ENCODE measurements around the gene TMEM269.

Gene TMEM269, protein sequence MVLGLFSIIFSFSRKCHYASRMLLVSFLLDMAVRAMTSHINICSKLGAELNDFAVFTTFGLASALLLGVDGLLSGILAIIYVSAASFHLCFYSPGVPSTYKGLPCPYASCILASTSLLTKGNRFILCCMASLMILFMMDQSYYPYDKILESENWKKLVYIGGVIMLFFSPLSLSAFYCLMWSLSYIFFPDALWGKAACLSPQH

DNA sequence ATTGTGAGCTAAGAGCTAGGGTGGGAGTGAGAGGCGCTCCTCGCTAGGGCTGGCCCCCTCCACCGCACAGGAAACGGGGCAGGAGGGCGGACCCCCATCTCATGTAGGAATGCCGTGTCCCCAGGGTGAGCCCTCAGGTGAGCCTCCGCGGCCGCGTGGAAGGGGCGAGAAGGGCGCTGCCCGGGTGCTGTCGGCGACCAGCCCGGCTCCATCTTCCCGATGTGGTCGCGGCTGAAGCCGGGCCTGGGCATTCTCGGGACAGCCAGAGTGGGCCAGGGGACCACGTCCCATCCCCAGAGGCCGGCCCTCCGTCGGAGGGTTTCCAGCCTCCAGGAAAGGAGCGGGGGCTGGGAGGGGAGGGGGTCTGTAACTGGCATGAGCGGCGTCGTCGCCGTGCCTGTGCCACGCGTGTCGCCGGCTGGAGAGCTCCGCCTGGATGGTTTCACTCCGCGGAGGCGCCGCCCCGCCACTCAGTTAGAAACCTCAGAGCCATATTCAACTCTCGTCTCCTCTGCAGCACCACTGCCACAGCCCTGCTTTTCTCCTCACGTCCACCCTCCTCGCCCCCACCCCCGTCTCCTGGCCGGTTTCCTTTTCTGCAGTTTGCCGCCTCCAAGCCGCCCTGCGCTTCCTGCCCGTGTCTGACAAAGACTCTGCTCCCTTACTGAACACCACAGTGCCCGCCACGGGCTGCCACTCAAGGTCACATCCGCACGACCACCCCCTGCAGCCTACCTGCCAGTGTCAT lies at the start of gene TMEM269:
TSS of gene TMEM269 (plus strand) at position 46 of the 748 bp plus-strand sequence. CDS start 4,903 bp downstream, outside the sequence.
- DNase-seq (ENCODE audit: low spot score) (no peak), FAIRE-seq (no peak)

DNA sequence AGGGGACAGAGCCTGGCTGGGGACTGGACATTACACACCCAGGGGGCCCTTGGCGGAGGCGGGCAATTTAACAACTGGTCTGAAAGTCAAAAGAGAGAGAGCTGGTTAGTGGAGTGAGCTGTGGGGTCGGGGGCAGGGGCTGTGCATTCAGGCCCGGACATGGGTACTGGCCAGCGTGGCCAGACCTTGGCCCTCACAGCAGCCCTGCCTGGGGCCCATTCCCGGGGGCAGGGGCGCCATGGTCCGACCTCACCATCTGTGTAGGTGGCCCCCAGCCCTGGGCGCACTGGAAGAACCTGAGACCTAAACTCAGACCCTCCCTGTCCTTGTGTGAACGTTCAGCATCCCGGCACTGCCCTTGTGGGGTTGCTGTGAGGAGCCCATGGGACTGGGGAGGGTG lies 49.7 kb upstream of the TMEM269 start:
- FAIRE-seq (no peak), DNase-seq (ENCODE audit: low spot score) (no peak)

DNA sequence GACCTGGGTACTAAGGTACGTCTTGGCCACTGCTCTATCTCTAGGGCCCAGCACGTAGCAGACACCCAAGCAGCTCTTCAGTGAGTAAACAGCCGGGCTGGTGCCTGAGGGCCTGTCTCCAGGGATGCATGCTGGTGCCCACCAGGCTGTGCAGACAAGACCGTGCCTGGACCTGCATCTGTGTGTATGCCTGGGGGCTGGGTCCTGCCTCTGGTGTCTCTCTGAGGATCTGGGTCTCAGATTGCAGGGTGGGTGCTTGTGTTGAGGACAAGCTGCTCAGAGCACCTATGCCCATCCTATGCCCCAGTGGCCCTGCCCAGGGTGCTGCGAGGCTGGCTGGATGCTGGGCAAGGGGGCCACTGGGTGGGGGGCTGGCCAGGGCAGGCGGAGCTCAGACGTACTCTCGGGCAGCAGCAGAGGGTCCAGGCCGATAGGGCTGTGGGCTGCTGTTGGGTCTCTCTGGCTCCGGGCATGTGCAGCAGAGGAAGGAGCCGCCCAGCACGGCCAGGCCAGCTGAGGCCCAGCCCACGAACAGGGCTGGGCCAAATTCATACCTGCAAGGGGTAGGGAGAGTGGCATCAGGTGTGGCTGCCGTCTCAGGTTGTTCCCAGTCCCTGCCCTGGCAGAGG lies 49.2 kb upstream of the TMEM269 start:
- no peak for DNase-seq (ENCODE audit: low spot score)
- FAIRE-seq, result no peak

DNA sequence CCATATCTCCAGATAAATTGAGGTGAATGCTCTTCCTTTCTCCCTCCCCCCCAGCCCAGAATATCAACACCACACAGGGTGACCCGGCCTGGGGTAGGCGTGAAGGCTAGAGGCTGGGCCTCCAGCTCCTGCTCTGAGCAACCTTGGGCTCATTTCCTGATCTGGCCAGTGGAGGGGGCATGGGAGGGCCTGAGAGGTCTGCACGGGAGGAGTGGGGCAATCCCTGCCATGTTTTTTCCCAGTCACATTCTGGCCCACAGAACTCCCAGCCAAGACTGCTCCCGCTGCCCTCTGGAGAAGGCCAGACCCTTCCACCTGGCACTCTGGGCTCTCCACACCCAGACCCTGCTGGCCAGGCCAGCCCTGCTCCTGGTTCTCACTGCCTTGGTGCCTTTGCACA lies 48.6 kb upstream of the TMEM269 start:
- DNase-seq (ENCODE audit: low spot score) (no peak), FAIRE-seq (no peak)

DNA sequence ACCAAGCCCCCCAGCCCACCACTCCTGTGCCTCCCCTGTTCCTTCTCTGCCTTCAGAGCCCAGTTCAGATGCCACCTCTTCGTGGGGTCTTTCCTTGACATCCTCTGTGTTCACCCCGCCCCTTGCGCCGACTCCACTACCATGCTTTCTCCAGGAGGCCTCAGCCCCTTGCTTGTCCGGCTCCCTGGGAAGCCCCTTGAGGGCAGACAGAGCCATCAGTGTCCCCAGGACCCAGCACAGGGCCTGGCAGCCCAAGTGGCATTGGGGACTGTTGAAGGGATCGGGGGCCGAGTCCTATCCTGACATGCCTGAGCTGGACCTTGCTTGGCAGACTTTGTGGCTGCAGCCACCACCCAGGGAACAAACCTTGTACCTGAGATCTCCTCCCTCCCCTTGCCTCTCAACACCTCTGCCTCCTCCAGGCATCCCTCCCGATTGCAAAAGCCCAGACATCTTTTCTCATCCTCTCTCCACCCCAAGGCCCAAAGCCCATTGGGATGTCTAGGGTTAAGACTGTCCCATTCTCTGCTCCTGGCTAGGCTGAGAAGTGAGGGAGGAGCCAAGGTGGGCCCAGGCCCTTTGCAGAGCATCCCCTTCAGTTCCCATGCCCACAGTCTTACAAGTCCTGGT lies 48.1 kb upstream of the TMEM269 start:
- FAIRE-seq (no peak), DNase-seq (ENCODE audit: low spot score) (no peak)

DNA sequence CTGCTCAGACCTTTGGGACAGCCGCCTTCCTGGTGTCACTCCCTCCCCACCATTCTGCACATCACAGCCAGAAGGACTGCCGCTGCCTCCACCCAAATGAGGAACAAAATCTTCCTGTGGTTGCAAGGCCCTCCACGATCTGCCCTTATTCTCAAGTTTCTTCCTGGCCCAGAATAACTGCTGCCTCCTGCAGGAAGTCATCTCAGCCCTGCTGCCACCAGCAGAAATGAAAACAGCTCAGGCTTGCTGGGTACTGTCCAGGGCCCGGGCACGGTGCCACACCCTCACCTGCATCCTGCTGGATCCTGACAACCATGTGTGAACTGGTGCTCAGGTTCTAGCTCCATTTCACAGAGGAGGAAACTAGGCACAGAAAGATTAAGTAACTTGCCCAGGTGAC lies 47.5 kb upstream of the TMEM269 start:
- no peak for DNase-seq (ENCODE audit: low spot score)
- FAIRE-seq, result no peak

DNA sequence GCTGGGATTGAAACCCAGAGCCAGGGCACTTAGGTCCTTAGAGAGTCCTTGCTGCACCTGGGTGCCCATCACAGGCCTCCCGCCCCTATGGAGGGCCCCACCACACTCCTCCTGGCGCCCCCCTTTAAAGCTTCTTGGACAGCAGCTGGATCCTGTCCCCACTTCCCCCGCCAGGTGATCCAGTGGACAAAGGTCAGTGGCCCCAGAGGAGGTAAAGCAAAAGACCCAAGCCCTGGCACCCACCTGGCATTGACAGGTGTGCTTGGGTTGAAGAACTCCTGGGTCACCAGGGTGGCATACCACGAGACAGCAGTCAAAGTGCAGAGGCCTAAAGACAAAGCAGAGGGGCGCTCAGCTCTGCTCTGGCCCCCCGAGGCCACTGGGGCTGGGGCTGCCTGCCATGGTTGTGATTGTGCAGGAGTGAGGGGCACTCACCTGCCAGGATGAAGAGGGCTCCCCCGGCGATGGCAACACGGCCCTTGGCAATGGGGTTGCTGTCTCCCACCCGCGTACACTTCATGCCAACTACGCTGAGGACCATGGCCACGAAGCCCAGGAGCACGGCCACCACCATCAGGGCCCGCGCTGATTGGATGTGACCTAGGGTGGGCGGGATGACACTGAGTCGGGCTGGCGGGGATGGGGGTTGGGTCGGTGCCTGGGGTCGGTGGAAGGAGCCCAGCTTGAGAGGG lies 46.7 kb upstream of the TMEM269 start:
- FAIRE-seq (no peak), DNase-seq (ENCODE audit: low spot score) (no peak)

DNA sequence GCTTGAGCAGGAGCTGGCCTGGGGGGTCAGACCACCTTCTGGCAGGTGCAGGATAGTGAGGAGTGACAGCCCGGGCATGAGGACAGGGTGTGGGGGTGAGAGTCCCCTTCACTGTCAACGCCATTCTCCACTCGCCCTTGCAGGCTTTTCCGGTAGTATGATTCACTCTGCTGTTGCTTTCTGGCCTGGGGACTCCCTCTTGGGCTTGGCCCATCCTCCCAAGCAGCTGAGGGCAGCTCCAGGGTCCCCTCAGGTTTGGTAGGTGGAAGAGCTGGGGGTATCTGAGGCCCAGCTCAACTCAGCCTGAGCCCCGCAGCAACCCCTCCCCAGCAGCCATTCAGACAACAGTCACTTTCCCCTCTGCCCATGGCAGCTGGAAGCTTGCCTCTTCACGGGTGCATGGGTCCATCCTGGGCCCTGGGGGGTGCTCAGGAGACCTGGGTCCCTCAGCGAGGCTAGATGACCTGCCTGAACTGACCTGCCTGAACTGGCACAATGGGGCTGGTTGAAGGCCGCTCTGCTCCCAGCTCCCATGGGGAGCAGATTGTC lies 46.0 kb upstream of the TMEM269 start:
- no peak for DNase-seq (ENCODE audit: low spot score)
- no peak for FAIRE-seq

DNA sequence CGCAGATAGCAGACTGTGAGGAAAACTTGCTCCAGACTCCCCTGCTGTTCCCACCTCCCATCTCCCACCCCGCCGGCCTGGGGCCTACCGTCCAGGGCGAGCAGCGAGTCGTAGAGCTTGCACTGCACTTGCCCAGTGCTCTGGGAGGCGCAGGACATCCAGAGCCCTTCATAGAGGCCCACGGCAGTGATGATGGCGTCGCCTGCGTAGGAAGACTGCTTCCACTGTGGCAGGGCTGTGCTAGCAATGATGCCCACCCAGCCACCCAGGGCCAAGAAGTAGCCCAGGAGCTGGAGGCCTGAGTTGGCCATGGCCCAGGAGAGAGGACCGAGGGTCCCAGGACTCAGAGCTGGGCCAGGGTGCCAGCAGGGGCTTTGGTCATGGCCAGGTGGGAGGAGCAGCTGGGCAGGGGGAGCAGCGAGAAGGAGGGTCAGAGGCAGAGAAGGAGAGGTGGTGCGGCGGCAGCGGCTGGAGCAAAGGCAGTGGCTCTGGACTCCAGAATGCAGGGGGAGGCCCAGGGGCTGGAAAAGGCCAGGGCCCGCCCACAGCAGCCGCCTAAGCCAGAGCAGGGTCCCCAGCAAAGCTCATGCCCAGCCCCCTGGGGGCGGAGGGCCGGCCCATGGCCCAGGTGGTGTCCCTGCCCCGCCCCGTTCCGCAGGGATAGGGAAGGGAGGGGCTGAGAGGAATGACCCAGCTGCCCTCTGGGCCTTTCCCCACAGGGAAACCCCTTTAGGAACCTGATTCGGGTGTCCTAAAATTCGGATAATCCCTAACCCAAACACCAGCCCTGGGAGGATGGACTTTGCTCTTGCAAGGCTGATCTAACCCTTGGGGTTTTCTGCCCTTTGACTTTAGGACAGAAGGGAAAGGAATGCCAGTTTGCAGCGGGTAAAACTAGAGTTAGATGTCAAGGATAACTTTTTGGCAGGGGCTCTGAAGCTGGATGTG lies 44.8 kb upstream of the TMEM269 start, which contains the start of gene CLDN19:
TSS of gene CLDN19 (minus strand) at position 484 of the 948 bp plus-strand sequence. CDS start at position 311, 173 bp downstream.
- FAIRE-seq (no peak), DNase-seq (ENCODE audit: low spot score) (no peak)

DNA sequence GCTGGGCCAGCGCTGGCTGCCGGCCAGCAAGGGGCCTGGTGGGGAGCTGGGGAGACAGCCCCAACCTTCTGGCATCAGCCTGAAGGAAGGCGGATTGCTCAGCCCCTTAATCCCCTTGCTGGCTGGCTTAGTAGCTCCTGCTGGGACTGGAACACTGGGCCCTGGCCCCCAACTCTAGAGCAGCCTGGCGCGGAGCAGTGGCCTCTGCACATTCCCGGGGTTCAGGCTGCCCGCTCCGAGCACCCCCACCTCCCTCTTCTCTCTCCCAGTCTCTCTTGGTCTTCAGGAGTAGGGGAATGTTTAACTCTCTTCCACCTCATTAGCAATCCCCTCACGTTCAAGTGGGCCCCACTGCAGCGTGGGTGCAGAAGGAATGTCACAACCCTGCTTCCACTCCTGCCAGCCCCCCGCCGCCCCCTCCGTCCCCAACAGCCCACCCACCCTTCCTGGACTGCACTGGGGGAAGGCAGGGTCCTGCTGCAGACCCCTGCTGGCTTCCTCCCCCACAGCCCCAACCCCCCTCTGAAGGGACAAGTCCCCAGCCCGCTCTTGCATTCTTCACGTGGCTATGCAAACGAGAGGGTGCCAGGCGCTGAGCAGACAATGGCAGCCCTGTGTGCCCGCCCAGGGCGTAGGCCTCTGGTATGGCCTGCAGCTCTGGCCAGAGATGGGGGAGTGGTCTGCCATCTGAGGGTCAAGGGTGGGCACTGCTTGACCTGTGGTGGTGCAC lies 43.8 kb upstream of the TMEM269 start:
- DNase-seq (ENCODE audit: low spot score), result no peak
- FAIRE-seq, result no peak

DNA sequence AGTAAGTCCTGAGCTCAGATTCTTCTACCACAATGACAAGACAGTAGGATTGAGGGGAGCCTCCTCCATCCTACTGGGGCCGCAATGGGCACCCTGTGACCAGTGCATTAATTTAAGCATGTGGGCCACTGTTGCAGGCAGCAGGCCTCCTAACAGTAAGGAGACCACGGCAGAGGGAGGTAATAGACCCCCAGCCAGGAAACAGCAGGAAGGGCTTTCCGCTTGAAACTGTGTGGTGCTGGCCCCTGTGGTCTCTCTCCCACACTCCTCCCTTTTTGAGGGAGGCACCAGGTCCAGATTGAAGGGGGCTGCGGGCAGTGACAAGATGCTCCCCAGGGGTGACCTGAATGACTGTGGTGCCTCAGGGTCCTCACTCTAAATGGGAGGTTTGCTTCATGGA lies 43.1 kb upstream of the TMEM269 start:
- no peak for DNase-seq (ENCODE audit: low spot score)
- FAIRE-seq, result no peak

DNA sequence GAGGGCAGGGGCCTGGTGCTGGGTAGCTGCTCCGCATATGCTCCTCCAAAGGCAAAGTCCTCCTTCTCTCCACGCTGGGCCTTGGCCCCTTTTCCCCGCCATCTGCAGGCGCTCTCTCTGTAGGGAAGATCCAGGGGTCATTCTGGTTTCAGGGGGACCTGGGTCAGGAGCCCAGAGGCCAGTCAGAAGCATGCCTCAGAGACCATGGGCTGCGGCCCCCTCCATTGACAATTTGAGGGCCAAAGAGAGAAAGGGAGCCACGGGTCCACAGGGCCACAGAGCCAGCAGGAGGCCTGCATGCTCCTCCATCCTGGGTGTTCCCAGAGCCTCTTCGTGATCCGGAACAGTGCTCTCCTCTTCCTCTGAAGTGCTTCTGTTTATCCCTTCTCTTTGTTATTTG lies 42.6 kb upstream of the TMEM269 start:
- no peak for FAIRE-seq

DNA sequence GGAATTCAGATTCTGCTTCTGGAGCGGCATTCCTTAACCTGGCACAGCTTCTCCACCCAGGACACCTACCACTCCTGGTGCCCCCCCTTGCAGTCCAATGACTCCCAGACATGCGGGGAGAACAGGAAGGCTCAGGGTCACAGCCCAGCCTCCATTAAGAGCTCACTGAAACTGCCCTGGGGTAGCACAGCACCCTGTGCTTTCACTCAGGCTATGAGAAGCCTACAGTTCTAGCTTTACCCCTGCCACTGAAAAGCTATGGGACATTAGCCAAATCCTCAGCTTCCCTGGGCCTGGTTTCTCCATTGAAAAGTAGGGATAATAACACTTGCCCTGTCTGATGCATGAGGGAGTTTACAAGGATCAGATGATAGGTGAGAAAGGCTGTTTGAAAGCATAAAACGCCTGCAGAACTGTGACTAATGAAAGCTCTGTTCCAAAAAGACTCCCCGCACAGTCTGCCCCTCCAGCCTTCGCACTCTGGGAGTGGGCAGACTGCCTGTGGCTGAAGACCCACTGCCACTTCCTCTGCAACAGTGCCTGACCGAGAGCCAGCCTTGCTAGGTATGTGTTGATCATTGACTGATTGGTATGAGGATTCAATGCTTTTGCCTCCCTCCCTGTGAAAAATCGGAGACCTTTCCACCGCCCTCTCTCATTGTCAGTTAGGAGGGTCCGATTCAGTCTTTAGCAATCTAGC lies 42.0 kb upstream of the TMEM269 start:
- no peak for DNase-seq (ENCODE audit: low spot score)
- FAIRE-seq, result no peak

More for the DNA sequence above, 42.6 kb upstream of the TMEM269 start:
- DNase-seq (ENCODE audit: low spot score), result no peak

DNA sequence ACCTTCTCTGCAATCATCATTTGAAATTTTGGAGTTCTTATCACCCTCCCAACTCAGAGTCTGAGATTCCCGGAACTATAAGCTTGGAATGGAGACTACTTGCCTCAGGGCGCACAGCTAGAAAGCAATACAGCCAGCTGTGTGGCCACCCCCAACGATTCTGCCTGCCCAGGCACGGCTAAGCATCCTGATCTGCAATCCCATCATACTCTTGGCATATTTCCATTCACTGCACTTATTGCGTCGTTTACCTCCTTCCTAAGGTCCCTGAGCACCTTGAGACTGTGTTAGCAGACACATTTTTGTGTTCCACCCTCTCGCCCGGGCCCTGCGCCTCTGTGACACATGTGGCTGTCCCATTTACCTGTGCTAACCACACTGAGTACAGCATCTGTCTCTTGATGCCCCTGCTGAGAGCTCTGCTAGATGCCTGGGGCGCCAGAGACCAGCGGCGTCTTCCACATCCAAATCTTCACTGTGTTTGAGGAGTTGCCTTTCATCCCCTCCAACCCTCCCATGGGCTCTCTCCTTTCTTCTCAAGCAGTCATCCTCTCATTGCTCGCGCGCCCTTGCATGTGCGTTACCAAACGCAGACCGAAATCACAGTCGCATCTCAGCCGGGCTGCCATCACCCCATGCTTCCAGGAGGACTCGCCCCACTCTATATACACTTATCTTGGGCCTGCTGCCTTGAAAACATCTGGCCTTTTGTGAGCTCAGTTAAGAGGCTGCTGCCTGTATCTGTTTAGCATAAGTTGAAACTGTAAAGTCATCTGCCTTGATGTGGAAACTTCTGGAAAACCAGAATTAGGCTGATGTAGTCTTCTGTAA lies 41.3 kb upstream of the TMEM269 start:
- DNase-seq (ENCODE audit: low spot score), result no peak
- no peak for FAIRE-seq

DNA sequence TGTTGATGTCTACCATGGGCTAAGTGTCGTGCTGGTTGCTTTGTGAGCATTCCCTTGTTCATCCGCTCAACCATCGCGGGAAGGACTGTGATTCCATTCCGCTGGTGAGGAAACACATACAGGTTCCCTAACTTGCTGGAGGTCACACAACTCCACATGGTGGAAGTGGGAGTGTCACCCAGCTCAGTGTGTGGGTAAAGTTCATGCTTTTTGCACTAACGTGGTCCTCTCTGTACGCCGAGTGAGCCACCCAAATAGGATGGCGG lies 40.7 kb upstream of the TMEM269 start:
- no peak for DNase-seq (ENCODE audit: low spot score)
- no peak for FAIRE-seq

DNA sequence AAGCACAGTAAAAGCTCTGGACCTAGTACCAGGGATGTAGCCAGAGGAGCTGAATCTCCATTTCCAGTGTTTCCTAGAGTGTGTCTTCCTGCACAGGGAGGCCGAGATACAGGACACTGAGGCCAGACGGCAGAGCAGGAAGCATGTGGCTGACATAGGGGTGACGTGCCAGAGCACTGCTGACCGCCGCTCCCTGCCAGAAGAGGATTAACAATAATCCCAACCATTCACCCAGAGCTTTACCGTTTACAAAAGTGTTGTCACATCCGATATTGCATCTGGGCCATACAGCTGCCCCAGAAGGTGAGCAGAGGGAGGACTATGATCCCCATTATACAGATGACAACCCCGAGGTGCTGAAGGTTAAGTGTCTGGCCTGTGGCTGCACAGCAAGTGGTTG lies 38.9 kb upstream of the TMEM269 start:
- no peak for DNase-seq (ENCODE audit: low spot score)
- no peak for FAIRE-seq

DNA sequence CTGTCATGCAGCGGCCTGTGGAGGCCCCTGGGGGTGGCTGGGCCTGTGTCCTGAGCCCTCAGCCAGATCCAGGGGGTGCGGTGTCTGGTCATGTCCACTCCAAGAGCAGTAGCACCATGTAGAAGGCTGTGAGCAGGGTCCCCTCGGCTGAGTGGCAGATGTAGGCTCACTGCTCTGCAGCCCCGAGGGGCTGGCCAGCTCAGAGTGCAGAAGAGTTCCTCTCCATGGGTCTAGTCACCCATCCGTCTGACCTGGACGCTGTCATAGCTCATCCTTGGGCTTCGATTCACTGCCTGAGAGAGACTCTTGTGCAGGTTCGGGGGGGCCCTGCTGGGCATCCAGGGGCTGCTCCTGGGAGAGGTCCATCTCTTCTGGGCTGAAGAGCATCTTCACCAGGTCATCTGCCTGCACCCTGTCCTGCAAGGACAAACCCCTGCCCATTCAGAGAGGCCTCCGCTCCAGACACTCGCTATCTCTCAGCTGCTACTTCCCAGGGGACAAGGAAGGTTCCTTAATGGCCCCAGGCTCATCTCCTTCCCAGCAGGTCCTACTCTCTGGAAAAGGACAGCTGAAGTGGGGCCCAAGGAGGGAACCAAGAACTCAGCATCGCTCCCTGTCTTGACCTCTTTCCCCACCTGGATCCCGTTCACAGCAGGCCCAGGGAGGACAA lies 38.2 kb upstream of the TMEM269 start:
- DNase-seq (ENCODE audit: low spot score) (no peak), FAIRE-seq (no peak)

DNA sequence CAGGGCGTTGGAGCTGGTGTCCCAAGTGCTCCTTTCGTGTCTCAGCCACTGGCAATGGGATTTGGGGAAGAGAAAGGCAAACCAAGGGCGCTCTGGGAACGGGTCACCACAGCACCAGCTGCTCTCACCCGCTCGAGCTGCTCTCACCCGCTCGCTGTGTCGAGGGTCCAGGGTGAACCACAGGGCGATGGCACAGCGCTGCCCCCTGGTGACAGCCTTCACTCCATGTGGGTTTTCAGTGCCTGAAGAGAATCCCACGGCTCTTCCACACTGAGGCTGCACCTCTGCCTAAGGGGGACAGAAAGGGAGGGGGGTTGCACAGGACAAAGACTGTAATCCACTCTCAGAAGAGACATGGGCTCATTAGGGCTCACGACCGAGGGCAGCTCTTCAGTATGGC lies 37.7 kb upstream of the TMEM269 start:
- FAIRE-seq (no peak), DNase-seq (ENCODE audit: low spot score) (no peak)
